ENCODE measurements around the gene R3HDM2. TPM values are rescaled to one million over a fixed set of nuclear protein-coding genes. Genes with fewer than 3 reads are reported as not detected.

The R3HDM2 gene
- total RNA-seq, 4 donors from 2014 or later: 30.3 to 41.5 (median 35.1) TPM

DNA sequence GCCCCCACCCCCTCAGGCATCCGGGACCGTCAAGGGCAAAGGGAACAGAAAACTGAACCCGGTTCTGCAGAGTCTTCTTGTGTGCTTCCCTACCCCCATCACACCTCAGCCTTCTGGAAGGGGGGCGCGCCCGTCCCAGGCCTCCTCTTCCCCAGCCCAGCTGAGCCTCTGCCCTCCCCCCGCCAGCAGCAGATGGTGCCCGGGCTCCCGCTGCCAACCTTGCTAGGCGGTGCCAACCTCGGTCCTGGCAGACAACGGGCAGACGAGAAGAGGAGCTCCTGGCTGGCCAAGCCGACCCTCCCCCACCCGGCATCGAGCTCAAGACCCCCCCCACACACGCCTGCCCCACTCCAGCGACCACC lies 188.5 kb downstream of the R3HDM2 start:
- 3% methylated on average over 11 of the region's 18 CpGs for WGBS
- Histone ChIP-seq H3K27ac (replicated peaks in 1 of 4) (no peak overlapping the region), H3K4me3 (peak overlapping the region in 3 of 4 donors; percentile 21 to 52 (median 42)), H3K9me3 (no peaks in the 10 kb centered on the region), H3K27me3 (peaks cover 10 to 93% (median 57%) of the 10 kb centered on the region in 4 donors), H3K36me3 (no peaks in the 10 kb centered on the region), H3K4me1 (peaks cover 58 to 69% (median 66%) of the 10 kb centered on the region in 4 donors)
- no peak for DNase-seq (ENCODE audit: extremely low spot score)
- intact Hi-C loops (cut with DNase I): no loop called here
- TF ChIP-seq EP300 (IDR thresholded peaks at IDR 0.05) (no peak), POLR2A (IDR thresholded peaks at IDR 0.05; ENCODE audit: low read depth) (no peak), POLR2AphosphoS5 (IDR thresholded peaks at IDR 0.05) (no peak)
- TF ChIP-seq, protein P1, sequence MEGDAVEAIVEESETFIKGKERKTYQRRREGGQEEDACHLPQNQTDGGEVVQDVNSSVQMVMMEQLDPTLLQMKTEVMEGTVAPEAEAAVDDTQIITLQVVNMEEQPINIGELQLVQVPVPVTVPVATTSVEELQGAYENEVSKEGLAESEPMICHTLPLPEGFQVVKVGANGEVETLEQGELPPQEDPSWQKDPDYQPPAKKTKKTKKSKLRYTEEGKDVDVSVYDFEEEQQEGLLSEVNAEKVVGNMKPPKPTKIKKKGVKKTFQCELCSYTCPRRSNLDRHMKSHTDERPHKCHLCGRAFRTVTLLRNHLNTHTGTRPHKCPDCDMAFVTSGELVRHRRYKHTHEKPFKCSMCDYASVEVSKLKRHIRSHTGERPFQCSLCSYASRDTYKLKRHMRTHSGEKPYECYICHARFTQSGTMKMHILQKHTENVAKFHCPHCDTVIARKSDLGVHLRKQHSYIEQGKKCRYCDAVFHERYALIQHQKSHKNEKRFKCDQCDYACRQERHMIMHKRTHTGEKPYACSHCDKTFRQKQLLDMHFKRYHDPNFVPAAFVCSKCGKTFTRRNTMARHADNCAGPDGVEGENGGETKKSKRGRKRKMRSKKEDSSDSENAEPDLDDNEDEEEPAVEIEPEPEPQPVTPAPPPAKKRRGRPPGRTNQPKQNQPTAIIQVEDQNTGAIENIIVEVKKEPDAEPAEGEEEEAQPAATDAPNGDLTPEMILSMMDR (IDR thresholded peaks at IDR 0.05): no peak

DNA sequence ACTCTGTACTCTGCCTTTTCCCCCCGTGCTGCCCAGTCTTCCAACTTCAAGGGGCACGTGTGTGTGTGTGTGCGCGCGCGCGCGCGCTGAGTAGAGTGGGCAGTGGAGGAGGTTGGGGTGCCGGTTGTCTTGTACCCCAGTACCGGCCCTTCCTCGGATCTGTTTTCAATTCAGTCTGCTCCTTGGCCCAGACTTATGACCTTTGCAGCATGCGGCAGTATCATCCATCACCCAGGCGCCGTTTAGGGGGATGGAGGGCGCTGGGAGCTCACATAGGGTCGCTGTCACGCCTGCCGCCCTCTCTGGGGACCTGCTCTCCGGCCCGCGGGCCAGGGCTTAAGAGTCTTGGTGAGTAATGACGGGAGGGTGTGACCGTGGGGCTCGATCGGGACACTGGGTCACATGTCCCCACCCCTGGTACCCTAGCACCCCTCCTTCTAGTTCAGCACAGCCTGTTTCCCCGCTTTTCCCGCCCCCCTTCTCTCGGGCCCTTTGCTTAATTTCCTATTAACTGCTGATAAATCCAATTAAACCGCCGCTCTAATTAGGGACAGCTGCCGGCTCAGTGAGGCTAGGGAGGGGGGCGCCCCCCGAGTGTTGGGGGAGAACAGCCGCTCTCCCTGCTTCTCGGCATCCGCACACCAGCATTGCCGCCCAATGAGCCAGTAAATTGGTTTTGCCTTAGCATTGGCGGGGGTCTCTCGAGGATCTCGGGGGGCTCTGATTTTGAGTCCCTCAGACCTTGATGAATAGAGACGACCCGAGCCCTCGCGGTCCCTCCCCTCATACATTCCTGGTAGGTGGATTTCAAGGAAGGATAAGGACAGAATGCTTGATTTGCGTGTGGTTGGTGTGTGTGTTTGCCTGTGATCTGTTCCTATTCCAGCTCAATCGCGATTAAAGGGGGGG lies 189.2 kb downstream of the R3HDM2 start:
- 9% methylated on average over 32 of the region's 48 CpGs for WGBS
- Histone ChIP-seq H3K27me3 (peaks cover 14 to 96% (median 59%) of the 10 kb centered on the region in 4 donors), H3K36me3 (no peaks in the 10 kb centered on the region), H3K4me3 (peak overlapping the region in 1 of 4 donors; percentile 59), H3K27ac (replicated peaks in 1 of 4) (no peak overlapping the region), H3K4me1 (peaks cover 58 to 75% (median 69%) of the 10 kb centered on the region in 4 donors), H3K9me3 (no peaks in the 10 kb centered on the region)
- DNase-seq (ENCODE audit: extremely low spot score): no peak
- no peak for TF ChIP-seq POLR2A (IDR thresholded peaks at IDR 0.05; ENCODE audit: low read depth)
- TF ChIP-seq POLR2AphosphoS5 (IDR thresholded peaks at IDR 0.05): no peak
- TF ChIP-seq, protein P1 (IDR thresholded peaks at IDR 0.05): no peak
- no peak for TF ChIP-seq EP300 (IDR thresholded peaks at IDR 0.05)
- intact Hi-C loops (cut with DNase I): no loop called here

DNA sequence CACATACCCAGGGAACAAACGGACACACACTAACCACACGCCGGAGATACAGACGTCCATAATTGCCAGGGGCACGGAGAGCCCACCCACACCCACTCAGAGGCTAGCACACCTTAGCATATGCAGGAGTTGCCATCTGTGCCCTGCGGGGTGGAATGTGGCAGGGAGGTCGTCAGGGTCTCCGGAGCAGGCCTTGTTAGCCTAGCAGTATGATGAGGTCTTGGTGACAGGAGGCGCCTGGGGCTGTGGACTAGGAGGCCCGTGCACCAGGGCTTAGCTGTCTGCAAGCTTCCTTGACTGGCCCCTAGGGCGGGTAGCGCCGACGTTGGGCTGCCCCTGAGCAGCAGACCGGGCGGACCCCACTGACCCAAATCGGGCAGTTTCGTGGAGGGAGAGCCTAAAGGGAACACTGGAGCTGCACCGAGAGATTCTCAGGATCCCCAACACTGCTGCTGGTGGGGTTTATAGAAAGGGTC lies 189.9 kb downstream of the R3HDM2 start:
- H3K27me3 ChIP-seq: peaks cover 15 to 99% (median 59%) of the 10 kb centered on the region in 4 donors
- peaks cover 58 to 82% (median 72%) of the 10 kb centered on the region in 4 donors for H3K4me1 ChIP-seq
- no peaks in the 10 kb centered on the region for H3K9me3 ChIP-seq
- H3K27ac ChIP-seq (replicated peaks in 1 of 4): no peak overlapping the region
- peak overlapping the region; percentile 58 to 59 (median 59) for H3K4me3 ChIP-seq
- TF ChIP-seq POLR2AphosphoS5 (IDR thresholded peaks at IDR 0.05) (no peak), EP300 (IDR thresholded peaks at IDR 0.05) (no peak), POLR2A (IDR thresholded peaks at IDR 0.05; ENCODE audit: low read depth) (no peak)
- TF ChIP-seq, protein P1 (IDR thresholded peaks at IDR 0.05): no peak
- 18% methylated on average over 11 of the region's 19 CpGs for WGBS
- no peak for DNase-seq (ENCODE audit: extremely low spot score)
- intact Hi-C loops (cut with DNase I): no loop called here
- no peaks in the 10 kb centered on the region for H3K36me3 ChIP-seq

DNA sequence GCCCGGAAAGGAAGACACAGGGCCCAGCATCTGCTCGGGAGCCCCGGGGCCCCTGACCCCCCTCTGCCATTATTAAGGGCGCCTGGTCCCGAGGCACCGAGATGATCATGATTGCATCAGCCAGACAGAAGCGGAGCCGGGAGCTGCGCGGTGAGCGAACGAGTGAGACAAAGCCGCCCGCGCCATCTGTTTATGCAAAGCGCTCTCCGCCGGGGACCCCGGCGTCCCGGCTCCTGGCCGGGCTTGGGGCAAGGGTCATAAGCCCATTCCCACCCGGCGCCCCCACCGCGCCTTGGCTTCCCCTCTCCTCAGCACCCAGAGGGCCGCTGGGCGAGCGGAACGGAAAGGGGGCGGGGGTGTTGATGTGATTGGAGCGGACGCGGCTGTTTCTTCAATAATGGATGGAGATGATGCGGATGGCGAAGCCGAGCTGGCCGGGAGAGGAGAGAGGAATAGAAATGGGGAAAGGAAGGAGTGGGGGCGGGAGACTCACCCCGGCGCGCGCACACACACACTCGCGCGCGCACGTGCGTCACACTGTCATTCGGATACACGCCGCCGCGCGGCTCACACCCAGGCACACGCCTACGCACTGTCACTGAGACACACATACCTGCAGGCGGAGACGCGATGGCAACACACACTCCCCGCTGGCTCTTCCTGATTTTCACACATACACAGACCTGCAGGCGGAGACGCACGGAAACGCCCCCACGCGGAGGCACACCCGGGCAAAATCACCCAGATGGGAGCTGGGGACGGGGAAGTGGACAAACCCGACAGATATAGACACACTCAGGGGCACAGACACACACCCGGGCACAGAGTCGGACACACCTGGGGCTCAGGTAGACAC lies 190.5 kb downstream of the R3HDM2 start:
- intact Hi-C loops (cut with DNase I): no loop called here
- H3K27ac ChIP-seq (replicated peaks in 1 of 4): peak overlapping the region in 1 of 4 donors; percentile 36
- no peaks in the 10 kb centered on the region for H3K9me3 ChIP-seq
- 1% methylated on average over 56 of the region's 72 CpGs for WGBS
- DNase-seq (ENCODE audit: extremely low spot score): no peak
- peaks cover 58 to 83% (median 72%) of the 10 kb centered on the region in 4 donors for H3K4me1 ChIP-seq
- H3K27me3 ChIP-seq: peaks cover 15 to 100% (median 59%) of the 10 kb centered on the region in 4 donors
- TF ChIP-seq POLR2A (IDR thresholded peaks at IDR 0.05; ENCODE audit: low read depth) (no peak), EP300 (IDR thresholded peaks at IDR 0.05) (no peak), POLR2AphosphoS5 (IDR thresholded peaks at IDR 0.05) (peak in 1 of 2 donors; percentile 5)
- TF ChIP-seq, protein P1 (IDR thresholded peaks at IDR 0.05): no peak
- peaks cover 0 to under 1% (median 0%) of the 10 kb centered on the region in 4 donors for H3K36me3 ChIP-seq
- peak overlapping the region; percentile 58 to 59 (median 59) for H3K4me3 ChIP-seq

All from esophagus muscularis mucosa (tissue), 4 donors.